Measurements from ENCODE around the gene NR3C2. TPM values are rescaled to one million over a fixed set of nuclear protein-coding genes. Genes with fewer than 3 reads are reported as not detected.

Gene NR3C2
- total and polyA plus RNA-seq, 2 experiments from 2014 or later, result 1.2 to 3.0 TPM

GRCh38 chr4:148154769-148155168, 287.4 kb downstream of the NR3C2 start:
- Histone ChIP-seq H2AFZ (no peak overlapping the region), H3K36me3 (ENCODE audit: insufficient read depth) (no peaks in the 10 kb centered on the region), H3K9me2 (ENCODE audit: insufficient read depth) (peaks cover 4% of the 10 kb centered on the region; the same call in 1 of the 2 replicates), H3K4me3 (no peak overlapping the region), H3F3A (replicated peaks; ENCODE audit: low read depth) (no peaks in the 10 kb centered on the region), H3K4me2 (no peak overlapping the region), H4K20me1 (replicated peaks; ENCODE audit: insufficient read depth) (no peaks in the 10 kb centered on the region), H3K79me2 (replicated peaks; ENCODE audit: insufficient read depth) (no peaks in the 10 kb centered on the region), H3K4me1 (ENCODE audit: insufficient read depth) (no peaks in the 10 kb centered on the region; the same call in none of the 2 replicates), H3K27ac (ENCODE audit: low read depth) (no peak overlapping the region), H3K27me3 (ENCODE audit: insufficient read depth) (no peaks in the 10 kb centered on the region)
- Mint-ChIP-seq H3K27me3 (ENCODE audit: insufficient read depth, low read depth, poor library complexity) (no peaks in the 10 kb centered on the region), H3K9me3 (no peaks in the 10 kb centered on the region; the same call in 1 of the 3 replicates), H3K27ac (no peak overlapping the region), H3K36me3 (ENCODE audit: low read depth) (no peaks in the 10 kb centered on the region), H3K4me1 (peaks cover 4% of the 10 kb centered on the region; the same call in 1 of the 3 replicates), H3K4me3 (no peak overlapping the region)
- no peak for DNase-seq (ENCODE audit: low spot score)
- TF ChIP-seq EZH2phosphoT487 (IDR thresholded peaks at IDR 0.05; ENCODE audit: unreplicated experiment), result no peak
- no peak for TF ChIP-seq ZNF331 (CRISPR knock-in tag; IDR thresholded peaks at IDR 0.05; ENCODE audit: low read depth)
- no peak for TF ChIP-seq ETS1 (IDR thresholded peaks at IDR 0.05)
- TF ChIP-seq STAT1 (IDR thresholded peaks at IDR 0.05; ENCODE audit: unreplicated experiment), result no peak
- TF ChIP-seq ZNF462 (CRISPR knock-in tag; IDR thresholded peaks at IDR 0.05), result no peak
- TF ChIP-seq EZH2 (IDR thresholded peaks at IDR 0.05; ENCODE audit: low read depth, unreplicated experiment), result no peak
- TF ChIP-seq POLR2AphosphoS5 (IDR thresholded peaks at IDR 0.05; ENCODE audit: low read depth), result no peak
- no peak for TF ChIP-seq CTCF (conservative IDR thresholded peaks at IDR 0.05; ENCODE audit: low read depth in 2 of 2)
- no peak for TF ChIP-seq ZNF114 (CRISPR knock-in tag; IDR thresholded peaks at IDR 0.05)
- TF ChIP-seq CREB1 (CRISPR knock-in tag; IDR thresholded peaks at IDR 0.05; ENCODE audit: low read depth), result no peak
- no peak for TF ChIP-seq REST (IDR thresholded peaks at IDR 0.05; ENCODE audit: unreplicated experiment)
- no peak for TF ChIP-seq JUNB (IDR thresholded peaks at IDR 0.05; ENCODE audit: unreplicated experiment)
- TF ChIP-seq NANOG (IDR thresholded peaks at IDR 0.05; ENCODE audit: borderline replicate concordance), result no peak
- no peak for ATAC-seq
